Fibroblast of skin of back (primary cell): Measurements from ENCODE around the gene LDHB.
"Not testable (repeated sequence)": the region's sequence is repeated elsewhere in the genome, so short reads cannot be mapped to it uniquely, and the experiment has no call there.

Experiments
- DNase-seq: peaks from one replicate; pipeline ENCODE4 v3.0.0-alpha.2; 2013

LDHB gene

GRCh38 chr12:21606175-21606574, 51.5 kb downstream of the LDHB start:
- DNase-seq = no peak

GRCh38 chr12:21604245-21605101, 53.2 kb downstream of the LDHB start, which contains the start of gene GYS2:
Gene GYS2, minus strand, starts transcription at chr12:21604847. Its CDS starts 255 bp downstream, at chr12:21604592.
- no peak for DNase-seq

GRCh38 chr12:21602774-21603173, 54.9 kb downstream of the LDHB start:
- DNase-seq = no peak

GRCh38 chr12:21600196-21600595, 57.4 kb downstream of the LDHB start:
- DNase-seq = no peak

GRCh38 chr12:21599143-21599999, 58.3 kb downstream of the LDHB start:
- DNase-seq = no peak

- no peak for DNase-seq
Measured at GRCh38 chr12:21598651-21599050, 59.0 kb downstream of the LDHB start.

GRCh38 chr12:21595356-21595755, 62.3 kb downstream of the LDHB start:
- not testable (repeated sequence) for DNase-seq

- DNase-seq = no peak
Measured at GRCh38 chr12:21585485-21585884, 72.2 kb downstream of the LDHB start.
